ENCODE data around the gene DLGAP4.
"Not testable (repeated sequence)": the region's sequence is repeated elsewhere in the genome, so short reads cannot be mapped to it uniquely, and the experiment has no call there.

The DLGAP4 gene

DNA sequence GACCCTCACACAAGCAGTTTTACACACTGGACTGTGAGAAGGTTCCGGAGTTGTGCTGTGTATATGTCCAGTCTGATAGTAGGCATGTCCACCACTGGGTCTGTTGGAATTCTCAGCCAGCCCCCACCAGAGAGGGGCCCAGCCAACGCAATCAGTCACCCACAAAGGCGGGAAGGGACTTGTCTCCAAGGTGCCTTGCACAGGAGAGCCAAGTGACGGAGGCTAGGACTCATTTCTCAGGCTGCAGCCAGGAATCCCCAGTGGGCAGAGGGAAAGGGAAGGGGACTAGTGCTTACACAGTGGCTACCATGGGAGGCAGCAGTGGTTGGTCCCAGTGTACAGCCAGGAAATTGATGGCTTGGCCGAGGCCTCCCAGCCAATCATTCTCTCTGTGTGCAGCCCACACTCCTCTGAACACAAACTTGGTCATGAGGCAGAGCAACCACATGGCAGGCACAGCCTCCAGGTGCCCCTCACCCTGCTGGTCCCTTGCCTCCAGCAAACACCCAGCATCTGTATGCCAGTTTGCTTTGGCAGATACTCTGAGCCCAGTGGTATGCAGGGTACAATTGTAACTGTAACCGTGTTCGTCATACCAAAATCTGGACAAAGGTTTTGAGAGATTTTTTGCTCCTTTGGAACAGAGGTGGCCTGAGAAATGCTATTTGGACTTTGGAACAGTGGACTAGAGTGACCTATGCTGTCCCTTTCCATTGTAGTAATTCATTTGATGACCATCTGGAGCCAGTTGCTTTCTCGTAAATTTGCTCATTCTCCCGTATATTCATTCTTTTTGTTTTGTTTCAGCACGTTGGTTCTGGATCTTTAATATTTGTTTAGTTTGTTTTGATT is 162.2 kb downstream of the DLGAP4 start:
- DNase-seq = peak in 23 of 56 donors; percentile 8 to 58 (median 25)

DNA sequence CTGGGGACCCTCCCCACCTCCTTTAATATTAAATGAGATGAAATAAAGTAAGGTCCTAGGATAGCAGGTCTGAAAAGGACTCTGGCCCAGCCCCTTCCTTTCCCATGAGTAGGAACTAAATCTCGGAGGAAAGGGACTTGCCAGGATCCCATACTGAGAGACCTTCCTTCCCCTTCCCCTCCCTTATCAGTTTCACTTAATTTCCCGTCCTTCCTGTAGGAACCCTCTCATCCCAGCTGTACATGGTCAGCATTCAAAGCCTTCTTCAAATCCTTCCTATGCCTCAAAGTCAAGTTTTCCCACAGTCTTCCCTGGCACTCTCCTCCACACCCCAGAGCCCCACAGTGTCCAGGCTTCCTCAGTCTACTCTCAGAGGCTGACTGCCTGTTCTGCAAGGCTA is 163.8 kb downstream of the DLGAP4 start:
- no peak for DNase-seq

DNA sequence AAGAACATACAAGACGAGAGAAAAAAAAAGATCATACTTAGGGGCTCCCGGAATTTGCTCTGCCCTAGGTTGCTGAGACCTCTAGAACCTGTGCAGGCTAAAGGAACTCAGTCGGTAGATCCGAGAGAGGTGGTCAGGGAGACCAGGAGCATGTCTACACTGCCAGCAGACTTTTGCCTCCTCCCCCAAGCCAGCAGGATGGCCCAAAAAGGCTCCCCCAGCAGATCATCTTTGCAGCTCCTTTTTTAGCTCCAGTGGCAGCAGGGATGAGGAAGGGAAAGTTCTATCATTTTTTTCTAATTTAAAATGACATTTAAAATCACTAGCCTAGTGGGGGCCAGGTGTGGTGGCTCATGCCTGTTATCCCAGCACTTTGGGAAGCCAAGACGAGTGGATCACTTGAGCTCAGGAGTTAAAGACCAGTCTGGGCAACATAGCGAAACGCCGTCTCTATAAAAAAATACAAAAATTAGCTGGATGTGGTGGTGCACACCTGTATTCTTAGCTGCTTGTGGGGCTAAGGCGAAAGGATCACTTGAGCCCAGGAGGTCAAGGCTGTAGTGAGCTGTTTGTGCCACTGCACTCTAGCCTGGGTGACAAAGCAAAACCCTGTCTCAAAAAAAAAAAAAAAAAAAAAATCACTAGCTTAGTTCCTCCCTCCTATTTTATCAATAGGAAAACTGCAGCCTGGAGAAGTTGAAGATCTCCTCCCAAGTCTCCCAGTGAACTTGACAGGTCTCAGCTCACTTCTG is 165.9 kb downstream of the DLGAP4 start:
- DNase-seq = no peak

DNA sequence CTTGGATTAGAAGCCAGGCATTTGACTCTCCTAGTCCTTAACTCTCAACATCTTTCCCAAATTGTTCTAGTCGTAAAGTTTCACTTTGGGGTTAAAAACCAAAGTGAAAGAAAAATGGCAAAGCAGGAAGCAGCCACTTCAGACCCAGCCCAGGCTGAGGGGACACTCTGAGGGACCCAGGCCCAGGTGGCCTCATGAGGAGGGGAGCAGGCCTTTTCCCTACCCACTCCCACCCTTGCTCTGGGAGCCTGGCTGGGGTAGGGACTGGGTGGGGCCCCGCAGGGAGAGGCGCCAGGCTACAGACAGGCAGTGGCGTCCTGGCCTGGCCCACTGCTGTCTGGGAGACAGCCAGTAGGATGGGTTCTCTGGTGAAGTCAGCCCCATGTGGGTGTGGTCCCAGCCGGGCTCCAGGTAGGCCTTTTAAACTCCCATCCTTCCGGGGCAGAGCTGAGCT is 166.5 kb downstream of the DLGAP4 start:
- DNase-seq = no peak

DNA sequence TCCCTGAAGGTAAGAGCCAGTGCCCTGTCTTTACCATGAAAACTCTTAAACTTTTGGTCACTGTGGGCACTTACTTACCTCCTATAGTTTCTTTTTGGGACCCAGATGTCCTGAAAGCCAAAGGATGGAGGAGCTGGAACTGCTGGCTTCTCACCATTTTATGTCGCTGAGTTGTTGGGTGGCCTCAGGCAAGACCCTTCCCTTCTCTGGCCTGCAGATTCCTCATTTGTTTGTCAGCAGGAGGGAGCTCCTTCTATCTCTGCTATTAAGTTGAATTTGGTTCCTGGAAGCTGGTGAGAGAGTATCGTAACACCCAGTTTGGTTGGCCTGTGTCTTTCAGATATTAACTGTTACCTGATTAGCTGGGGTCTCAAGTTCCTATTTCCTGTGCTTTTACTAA is 167.0 kb downstream of the DLGAP4 start:
- DNase-seq = no peak

DNA sequence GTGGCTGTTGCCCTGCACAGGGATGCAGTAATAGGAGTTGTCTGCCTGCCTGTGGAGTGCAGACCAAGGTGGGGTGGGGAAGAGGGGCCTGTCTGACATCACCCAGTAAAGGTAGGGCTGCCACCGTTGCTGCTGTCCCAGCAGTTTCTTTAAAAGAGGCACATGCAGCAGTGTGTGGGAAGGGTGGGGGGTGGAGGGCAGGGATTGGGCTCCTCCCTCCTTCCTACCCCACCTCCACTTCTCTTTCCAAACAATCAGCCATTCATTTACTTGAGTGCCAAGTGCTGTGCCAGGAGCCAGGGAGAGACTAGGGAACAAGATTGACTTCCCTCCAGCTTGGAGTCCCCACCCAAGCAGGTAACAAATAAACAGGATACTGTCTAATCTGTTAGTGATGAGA is 168.4 kb downstream of the DLGAP4 start:
- DNase-seq = peak in 3 of 56 donors; percentile 11 to 25 (median 15)

DNA sequence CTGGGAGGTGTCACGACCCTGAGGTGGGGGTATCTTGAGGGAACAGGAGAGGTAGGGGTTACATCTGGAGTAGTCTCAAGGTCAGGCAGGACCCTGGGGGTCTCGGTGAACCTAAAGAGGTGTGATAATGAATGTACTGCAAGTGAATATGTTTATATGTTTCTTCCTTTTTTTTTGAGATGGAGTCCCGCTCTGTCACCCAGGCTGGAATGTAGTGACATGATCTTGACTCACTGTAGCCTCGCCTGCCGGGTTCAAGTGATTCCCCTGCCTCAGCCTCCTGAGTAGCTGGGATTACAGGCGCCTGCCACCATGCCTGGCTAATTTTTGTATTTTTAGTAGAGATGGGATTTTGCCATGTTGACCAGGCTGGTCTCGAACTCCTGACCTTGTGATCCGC is 168.9 kb downstream of the DLGAP4 start:
- DNase-seq = not testable (repeated sequence)

DNA sequence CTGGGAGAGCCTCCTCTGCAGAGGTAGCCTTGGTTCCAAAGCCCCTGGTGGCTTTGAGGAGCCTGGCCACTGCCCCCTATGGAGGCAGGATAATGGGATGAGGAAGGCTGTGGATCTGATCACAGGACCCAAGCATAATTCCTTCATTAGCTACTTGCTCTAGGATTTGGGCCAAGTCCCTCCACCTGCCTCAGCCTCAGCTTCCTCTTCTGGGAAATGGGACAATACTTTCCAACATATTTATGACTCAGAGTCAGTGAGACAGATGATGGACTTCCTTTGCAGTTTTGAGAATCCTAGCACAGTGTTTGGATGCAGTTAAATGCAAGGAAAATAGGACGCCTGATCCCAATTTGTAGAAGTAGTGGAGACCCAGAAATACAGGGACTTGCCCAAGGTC is 171.3 kb downstream of the DLGAP4 start:
- no peak for DNase-seq

DNA sequence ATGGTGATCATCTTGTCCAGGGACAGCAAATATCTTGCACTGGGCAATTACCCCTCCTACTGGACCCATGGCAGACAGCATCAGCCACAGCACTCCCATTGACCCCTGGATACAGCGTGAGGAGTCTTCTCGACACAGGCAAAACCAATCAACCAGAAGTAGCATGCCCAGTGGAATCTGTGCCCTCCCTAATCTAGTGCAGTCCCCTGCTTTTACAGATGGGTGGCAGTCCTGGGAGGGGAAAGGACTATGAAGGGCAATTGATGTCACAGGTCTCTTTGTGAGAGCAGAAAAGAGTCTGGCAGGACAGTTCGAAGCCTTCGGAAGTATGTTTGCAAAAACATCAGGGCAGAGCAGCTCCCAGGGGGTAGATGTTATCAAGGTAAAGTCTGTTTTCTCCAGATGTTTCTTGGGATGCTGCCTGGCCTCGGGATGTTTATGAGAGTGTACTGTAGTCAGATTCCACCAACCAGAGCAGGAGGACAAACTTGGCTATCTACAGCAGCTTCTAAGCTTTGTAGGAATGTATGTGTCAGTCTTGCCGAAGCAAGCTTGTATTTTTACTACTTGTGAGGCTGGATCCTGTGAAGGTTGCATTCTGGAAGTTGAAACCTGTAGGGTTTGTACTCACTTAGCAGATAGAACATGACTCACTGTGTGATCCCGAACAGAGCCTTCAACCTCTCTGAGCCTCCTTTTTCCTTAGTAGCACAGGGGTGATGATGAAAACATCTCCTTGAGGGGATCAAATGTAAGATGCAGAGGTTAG is 172.2 kb downstream of the DLGAP4 start:
- DNase-seq = no peak

DNA sequence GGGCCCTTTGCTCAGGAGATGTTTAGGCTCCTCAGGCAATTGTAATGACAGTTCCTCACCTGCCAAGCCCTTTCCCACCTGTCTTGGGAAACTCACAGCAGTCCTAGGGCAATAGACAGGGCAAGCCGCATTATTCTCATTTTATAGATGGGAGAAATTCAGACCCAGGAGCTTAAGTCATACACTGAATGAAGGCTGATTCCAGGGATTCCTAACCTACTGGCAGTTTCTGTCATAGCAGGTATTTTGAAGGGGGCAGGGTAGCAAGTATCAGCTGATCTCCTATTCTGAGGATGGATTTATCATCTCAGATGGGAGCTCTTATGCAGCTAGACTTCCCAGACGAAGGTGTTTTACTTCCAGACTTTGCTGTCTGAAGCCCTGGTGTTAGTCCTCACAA is 173.8 kb downstream of the DLGAP4 start:
- peak in 7 of 56 donors; percentile 10 to 48 (median 38) for DNase-seq

DNA sequence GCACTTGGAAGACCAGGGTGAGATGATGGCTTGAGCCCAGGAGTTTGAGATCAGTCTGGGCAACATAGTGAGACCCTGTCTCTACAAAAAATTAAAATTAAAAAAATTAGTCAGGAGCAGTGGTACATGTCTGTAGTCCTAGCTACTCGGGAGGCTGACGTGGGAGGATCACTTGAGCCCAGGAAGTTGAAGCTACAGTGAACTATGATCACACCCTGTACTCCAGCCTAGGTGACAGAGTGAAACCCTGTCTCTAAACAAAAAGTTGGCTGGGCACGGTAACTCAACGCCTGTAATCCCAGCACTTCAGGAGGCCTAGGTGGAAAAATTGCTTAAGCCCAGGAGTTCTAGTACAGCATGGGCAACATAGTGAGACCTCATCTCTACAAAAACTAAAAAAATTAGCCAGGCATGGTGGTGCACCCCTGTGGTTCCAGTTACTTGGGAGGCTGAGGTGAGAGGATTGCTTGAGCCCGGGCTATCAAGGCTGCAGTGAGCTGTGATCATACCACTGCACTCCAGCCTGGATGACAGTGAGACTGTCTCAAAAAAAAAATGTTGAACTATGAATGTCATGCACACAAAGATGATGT is 174.4 kb downstream of the DLGAP4 start:
- no peak for DNase-seq

DNA sequence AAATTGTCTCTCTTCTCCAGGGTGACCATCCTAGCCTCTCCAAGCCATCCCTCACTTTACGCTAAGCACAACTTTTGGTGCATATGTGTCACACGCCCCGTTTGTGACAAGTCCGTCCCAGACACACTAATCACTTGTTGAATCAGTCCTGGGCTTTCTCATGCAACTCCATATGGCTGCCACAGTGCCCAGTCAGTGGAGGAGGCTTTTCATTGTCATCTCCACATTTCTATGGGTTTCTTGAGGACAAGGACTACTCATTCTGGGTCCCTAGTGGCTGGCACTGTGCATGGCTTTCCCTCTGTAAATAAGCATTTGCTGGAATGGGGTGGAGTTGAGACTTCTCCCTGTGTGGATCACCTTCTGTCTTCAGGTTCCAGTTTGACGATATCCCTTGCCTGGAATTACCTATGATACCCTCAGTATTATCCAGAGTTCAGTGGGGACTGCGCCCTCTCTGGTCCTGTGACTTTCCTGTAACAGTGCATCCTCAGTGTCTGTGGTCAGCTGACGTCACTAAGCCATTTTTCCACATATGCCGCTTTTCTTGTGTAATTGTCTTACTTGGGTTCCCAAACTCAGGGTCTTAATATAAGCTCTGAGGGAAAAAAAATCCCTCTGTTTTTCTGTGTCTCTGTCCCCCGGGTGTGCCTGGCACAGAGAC is 175.4 kb downstream of the DLGAP4 start:
- peak in 3 of 56 donors; percentile 39 to 66 (median 45) for DNase-seq

DNA sequence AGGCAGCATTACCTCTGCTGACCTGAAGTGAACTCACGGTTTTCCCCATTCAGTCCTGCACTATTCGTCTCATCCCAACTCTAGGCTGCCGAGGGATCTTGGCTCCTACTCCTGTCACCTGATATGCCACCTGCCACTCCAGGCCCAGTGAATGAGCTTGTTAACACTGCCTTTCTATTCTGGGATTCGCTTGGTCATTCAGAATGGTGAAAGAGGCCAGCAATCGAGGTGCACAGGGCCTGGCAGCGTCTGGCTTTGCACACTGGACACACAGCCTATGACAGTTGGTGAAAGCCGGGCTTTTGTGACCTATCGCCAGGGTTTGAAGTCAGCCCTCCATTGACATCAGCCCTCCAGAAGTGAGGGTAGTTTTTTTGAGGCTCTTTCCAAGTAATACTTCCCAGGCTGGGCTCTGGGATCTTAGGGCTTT is 175.9 kb downstream of the DLGAP4 start:
- peak in 33 of 56 donors; percentile 10 to 68 (median 37) for DNase-seq

DNA sequence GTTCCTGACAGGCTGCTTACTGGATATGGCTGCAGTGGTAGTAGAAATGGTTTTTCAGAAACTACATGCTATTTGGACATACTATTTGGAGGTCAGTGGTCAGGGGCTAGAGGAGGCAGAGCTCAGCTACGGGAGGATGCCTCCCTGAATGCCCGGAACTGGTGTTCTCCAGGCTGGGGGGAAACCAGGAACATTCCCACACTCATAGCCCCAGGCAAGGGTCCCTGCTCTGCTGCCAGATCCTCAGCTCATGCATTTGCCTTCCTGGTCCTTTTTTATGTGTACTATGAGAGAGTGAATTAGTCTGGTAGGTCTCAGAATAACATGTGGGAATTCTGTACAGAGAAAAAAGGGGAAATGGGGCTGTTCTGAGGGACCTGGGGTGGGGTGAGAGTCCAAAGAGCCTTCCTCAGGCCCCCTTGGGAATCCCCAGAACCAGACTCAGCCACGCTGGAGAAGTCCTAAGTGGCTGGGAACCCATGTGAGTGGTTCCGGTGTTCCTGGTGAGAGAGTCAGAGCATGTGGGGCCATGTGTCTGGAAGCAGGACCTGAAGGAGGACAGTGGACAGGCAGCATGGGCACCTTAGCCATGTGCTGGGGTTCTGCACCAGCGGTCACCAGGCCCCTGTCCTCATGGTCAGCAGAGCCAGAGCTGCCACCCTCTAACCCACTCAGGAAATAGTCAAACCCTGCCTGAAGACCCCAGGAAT is 177.2 kb downstream of the DLGAP4 start:
- no peak for DNase-seq

DNA sequence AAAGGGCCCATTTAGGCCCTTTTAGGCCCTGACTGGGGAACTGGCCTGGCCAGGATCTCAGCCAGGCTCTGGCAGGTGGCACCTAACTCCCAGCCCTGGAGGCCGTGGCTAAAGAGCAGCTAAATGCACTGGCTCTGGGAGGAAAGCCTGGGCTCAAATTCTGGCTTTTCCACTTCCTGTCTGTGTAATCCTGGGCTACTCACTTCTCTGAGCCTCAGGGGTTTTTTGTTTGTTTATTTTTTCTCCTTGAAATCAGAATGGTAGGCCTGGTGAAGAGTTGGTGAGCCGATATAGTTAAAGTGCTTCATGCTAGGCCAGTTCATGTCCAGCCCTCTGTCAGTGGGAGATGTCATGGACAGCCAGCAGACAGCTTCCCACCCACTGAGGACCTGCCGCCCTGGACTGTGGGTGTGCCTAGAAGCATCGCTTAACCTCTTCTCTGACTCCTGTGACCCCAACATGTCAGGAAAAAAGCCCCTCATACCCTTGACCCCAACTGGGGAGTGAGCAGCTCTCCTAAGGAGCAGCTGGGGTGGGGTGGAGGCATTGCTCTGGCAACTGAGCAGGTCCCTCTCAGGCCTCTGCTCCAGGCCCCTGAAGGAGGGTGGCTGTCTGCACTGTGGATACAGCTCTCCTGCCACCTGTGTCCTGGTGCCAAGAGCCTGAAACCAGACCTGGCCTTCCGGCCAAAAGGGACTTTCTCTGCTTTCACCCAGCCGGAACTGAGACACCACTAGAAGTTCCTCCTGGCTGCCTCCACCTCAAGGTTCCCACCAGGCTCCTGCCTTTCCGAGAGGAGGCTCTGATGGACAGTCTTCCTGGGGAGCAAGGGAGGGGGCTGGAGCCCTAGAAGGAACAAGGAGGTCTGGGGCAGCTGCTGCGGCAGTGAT is 178.0 kb downstream of the DLGAP4 start:
- DNase-seq = no peak

DNA sequence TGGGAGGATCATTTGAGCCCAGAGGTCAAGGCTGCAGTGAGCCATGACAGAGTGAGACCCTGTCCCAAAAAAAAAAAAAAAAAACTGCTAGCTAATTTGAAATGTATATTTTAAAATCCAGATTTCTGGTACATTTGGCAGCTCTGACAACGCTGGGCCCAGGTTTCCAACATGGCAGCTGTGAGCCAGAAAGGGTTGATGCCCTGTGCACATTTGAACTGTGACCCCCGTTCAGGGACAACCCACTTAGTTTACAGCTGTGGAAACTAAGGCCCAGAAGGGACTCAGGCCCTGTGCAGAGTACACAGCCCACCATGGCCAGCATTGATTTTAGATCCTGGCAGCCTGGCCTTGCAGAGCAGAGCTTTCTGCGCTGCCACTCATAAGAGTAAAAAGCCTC is 179.1 kb downstream of the DLGAP4 start:
- no peak for DNase-seq

DNA sequence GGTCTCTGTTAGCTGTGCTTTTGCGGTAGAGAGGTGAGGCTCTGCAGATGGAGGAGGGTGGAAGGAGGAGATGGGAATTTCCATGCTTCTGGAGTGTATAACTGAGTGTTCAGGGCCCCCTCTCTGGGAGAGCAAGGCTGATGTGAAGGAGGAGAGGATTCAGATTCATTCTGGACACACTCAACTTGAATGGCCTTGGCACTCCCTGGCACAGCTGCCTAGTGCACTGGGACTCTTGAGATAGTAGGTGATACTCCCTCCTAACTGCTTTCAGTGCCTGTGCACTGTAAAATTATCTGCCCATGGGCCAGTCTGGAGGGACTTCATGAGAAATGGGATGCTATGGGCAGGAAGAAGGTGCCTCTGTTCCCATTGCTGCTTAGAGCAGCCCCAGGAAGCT is 180.9 kb downstream of the DLGAP4 start:
- DNase-seq = no peak

DNA sequence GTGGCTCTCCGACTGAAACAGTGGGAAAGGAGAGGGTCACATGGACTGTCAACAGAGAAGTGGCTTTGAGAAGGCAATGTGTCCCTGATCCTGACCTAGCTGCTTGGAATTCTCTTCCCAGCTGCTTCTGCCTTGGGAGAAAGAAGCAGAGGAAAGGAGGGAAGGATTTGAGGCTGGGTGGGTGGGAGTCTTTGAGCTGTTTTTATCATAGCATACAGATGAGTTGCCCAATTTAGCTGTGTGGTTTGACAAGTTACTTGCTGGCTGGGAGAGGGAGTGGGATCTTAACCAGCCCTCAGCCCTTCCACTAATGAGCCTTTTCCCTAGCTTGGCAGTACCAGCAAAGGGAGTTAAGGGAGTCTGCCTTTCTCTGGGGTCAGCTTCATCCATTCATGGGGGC is 184.1 kb downstream of the DLGAP4 start:
- peak in 16 of 56 donors; percentile 6 to 73 (median 25) for DNase-seq

Data from nucleus accumbens (tissue), 56 donors.